HCT116 (cell line): Measurements from ENCODE around the gene MYL3. TPM values are rescaled to one million over a fixed set of nuclear protein-coding genes. Genes with fewer than 3 reads are reported as not detected.

Experiments
- ATAC-seq: fragments of 200-7000 bp; cut with Tn5 transposase; 2 replicates; pipeline ENCODE4 v1.9.1; 2020; ENCODE audit warnings: mild to moderate bottlenecking, moderate library complexity
- BruUV-seq: library from RNA; stranded (reverse); fragments of 400-500 nt; replicated peaks from 2 replicates; lab custom pipeline; 2021; lab: Mats Ljungman, UMichigan
- CTCF ChIA-PET: fragments of 300-600 bp; sonication (Branson Sonifier 250); formaldehyde crosslinking; loops from one replicate; lab custom pipeline; 2021; ENCODE audit warnings: antibody characterized with exemption; lab: Charles Lee
- POLR2A ChIA-PET: fragments of 300-600, 350-600 bp; sonication (Branson Sonifier 250); formaldehyde crosslinking; loops from one replicate; lab custom pipeline; 2021; ENCODE audit warnings: antibody characterized with exemption; lab: Charles Lee
- RAD21 ChIA-PET, 2 experiments: fragments of 300-600 bp; sonication (Branson Sonifier 250); formaldehyde crosslinking; loops; one replicate each; lab custom pipeline; 2023; ENCODE audit warnings: low total read pairs in 2 of 2; ENCODE audit not compliant: uncharacterized antibody in 2 of 2, unreplicated experiment in 2 of 2, low non-redundant PET in 1 of 2; lab: Charles Lee
- DNase-seq: peaks from one replicate; pipeline ENCODE4 v3.0.0-alpha.2; 2010; ENCODE audit warnings: low read depth, low spot score
- H2AFZ ChIP-seq: fragments of 200-600 bp; shearing (Covaris generic), sonication (generic); 2 replicates; pipeline ENCODE4 v1.6.1; 2017; ENCODE audit warnings: low read depth, mixed run types, mixed read lengths, antibody characterized with exemption, low read length; ENCODE audit not compliant: poor library complexity, severe bottlenecking
- H3K27ac ChIP-seq: 2 replicates; pipeline ENCODE4 v1.5.1; 2012; ENCODE audit warnings: low read depth, low read length
- H3K27me3 ChIP-seq: fragments of 200-600 bp; sonication (generic); 2 replicates; pipeline ENCODE4 v1.6.1; 2016; ENCODE audit warnings: mixed run types, low read length, mixed read lengths; ENCODE audit not compliant: insufficient read depth
- H3K36me3 ChIP-seq, 2 experiments: fragments of 200-500 bp in 1 of 2; fragments of 200-600 bp in 1 of 2; sonication (Bioruptor generic) in 1 of 2; sonication (generic) in 1 of 2; 2 replicates each; pipeline versions ENCODE4 v1.5.1 to v1.6.1; 2014 to 2016; ENCODE audit warnings: low read length in 2 of 2, inconsistent platforms in 1 of 2, mixed read lengths in 1 of 2, mixed run types in 1 of 2; ENCODE audit not compliant: insufficient read depth in 2 of 2, control insufficient read depth in 1 of 2
- H3K4me1 ChIP-seq, 2 experiments: fragments of 200-600 bp in 1 of 2; sonication (generic) in 1 of 2; 2 replicates each; pipeline versions ENCODE4 v1.5.1 to v1.6.1; 2012 to 2017; ENCODE audit warnings: low read length in 2 of 2, inconsistent platforms in 1 of 2, mild to moderate bottlenecking in 1 of 2, mixed read lengths in 1 of 2, mixed run types in 1 of 2, moderate library complexity in 1 of 2; ENCODE audit not compliant: insufficient read depth in 2 of 2, control insufficient read depth in 1 of 2
- H3K4me2 ChIP-seq: fragments of 200-600 bp; sonication (generic); 2 replicates; pipeline ENCODE4 v1.6.1; 2017; ENCODE audit warnings: mixed run types, low read length, mixed read lengths
- H3K4me3 ChIP-seq, 2 experiments: fragments of 200-600 bp in 1 of 2; sonication (generic) in 1 of 2; replicated peaks in 1 of 2; 2 replicates each; pipeline ENCODE4 v1.5.1; 2011 to 2016; ENCODE audit warnings: low read length in 2 of 2, control low read depth in 1 of 2, low read depth in 1 of 2, mild to moderate bottlenecking in 1 of 2, mixed read lengths in 1 of 2, mixed run types in 1 of 2
- H3K79me2 ChIP-seq: fragments of 200-600 bp; sonication (generic); 2 replicates; pipeline ENCODE4 v1.6.1; 2017; ENCODE audit warnings: mild to moderate bottlenecking, mixed run types, low read length, moderate library complexity, mixed read lengths; ENCODE audit not compliant: insufficient read depth
- H3K9ac ChIP-seq: fragments of 200-600 bp; sonication (generic); 2 replicates; pipeline ENCODE4 v1.6.1; 2016; ENCODE audit warnings: low read length, mixed read lengths
- H3K9me2 ChIP-seq: fragments of 200-600 bp; sonication (generic), shearing (Covaris generic); 2 replicates; pipeline ENCODE4 v1.6.1; 2017; ENCODE audit warnings: mixed run types, mild to moderate bottlenecking, moderate library complexity; ENCODE audit not compliant: insufficient read depth
- H3K9me3 ChIP-seq, 2 experiments: fragments of 200-500 bp in 1 of 2; fragments of 200-600 bp in 1 of 2; sonication (Bioruptor generic) in 1 of 2; sonication (generic) in 1 of 2; 2 replicates each; pipeline ENCODE4 v1.6.1; 2014 to 2017; ENCODE audit warnings: low read length in 2 of 2, mixed read lengths in 2 of 2, inconsistent platforms in 1 of 2, low read depth in 1 of 2, mild to moderate bottlenecking in 1 of 2, mixed run types in 1 of 2, moderate library complexity in 1 of 2; ENCODE audit not compliant: control insufficient read depth in 1 of 2, insufficient read depth in 1 of 2
- H4K20me1 ChIP-seq: fragments of 200-600 bp; sonication (generic), shearing (Covaris generic); 2 replicates; pipeline ENCODE4 v1.6.1; 2017; ENCODE audit warnings: mixed run types, mild to moderate bottlenecking, moderate library complexity; ENCODE audit not compliant: insufficient read depth
- CBX3 ChIP-seq: IDR thresholded peaks from 2 replicates; pipeline ENCODE4 v1.6.1; 2012; ENCODE audit warnings: low read depth
- CEBPB ChIP-seq: IDR thresholded peaks from 2 replicates; pipeline ENCODE4 v1.6.1; 2012; ENCODE audit warnings: low read depth
- ELF1 ChIP-seq: IDR thresholded peaks from 2 replicates; pipeline ENCODE4 v1.6.1; 2012; ENCODE audit warnings: low read depth, borderline replicate concordance
- EZH2 ChIP-seq: fragments of 200-600 bp; sonication (generic); IDR thresholded peaks from 2 replicates; pipeline ENCODE4 v1.6.1; 2017; ENCODE audit warnings: antibody characterized with exemption, mixed run types
- EZH2phosphoT487 ChIP-seq: fragments of 200-600 bp; IDR thresholded peaks from 2 replicates; pipeline ENCODE4 v1.6.1; 2018; ENCODE audit warnings: antibody characterized with exemption, borderline replicate concordance
- FOSL1 ChIP-seq: IDR thresholded peaks from 2 replicates; pipeline ENCODE4 v1.6.1; 2012; ENCODE audit warnings: low read depth
- POLR2A ChIP-seq: IDR thresholded peaks from 2 replicates; pipeline ENCODE4 v1.7.0; 2011; ENCODE audit warnings: borderline replicate concordance; ENCODE audit not compliant: insufficient read depth, insufficient read length; ENCODE audit errors: extremely low read depth
- RAD21 ChIP-seq: IDR thresholded peaks from 2 replicates; pipeline ENCODE4 v1.6.1; 2012; ENCODE audit warnings: low read depth, mild to moderate bottlenecking
- SIN3A ChIP-seq: IDR thresholded peaks from 2 replicates; pipeline ENCODE4 v1.6.1; 2012; ENCODE audit warnings: low read depth
- SRF ChIP-seq: IDR thresholded peaks from 2 replicates; pipeline ENCODE4 v1.6.1; 2012; ENCODE audit warnings: low read depth
- YY1 ChIP-seq: IDR thresholded peaks from 2 replicates; pipeline ENCODE4 v1.6.1; 2011; ENCODE audit warnings: low read length, low read depth, moderate library complexity, mild to moderate bottlenecking; ENCODE audit not compliant: insufficient replicate concordance; ENCODE audit errors: extremely low read depth
- ZNF274 ChIP-seq: fragments of 200-500 bp; sonication (Bioruptor generic); IDR thresholded peaks from 2 replicates; pipeline ENCODE4 v1.6.1; 2014; ENCODE audit warnings: mild to moderate bottlenecking, low read depth, low read length, inconsistent platforms
- intact Hi-C: fragments of 100-400 bp; cut with micrococcal nuclease; formaldehyde crosslinking; loops from 2 replicates; pipeline ENCODE4 v1.10.0; 2022
- total RNA-seq: library from RNA; stranded (reverse); gene quantifications from one replicate; pipeline ENCODE4 v1.2.1, GENCODE V29; 2021; ENCODE audit not compliant: unreplicated experiment
- TF ChIP-seq, protein P1 (sequence below): IDR thresholded peaks from 2 replicates; pipeline ENCODE4 v1.6.1; 2012; ENCODE audit warnings: low read depth
- TF ChIP-seq, protein P2 (sequence below): IDR thresholded peaks from 2 replicates; pipeline ENCODE4 v1.6.1; 2012

Gene MYL3
- total RNA-seq, 1 experiment from 2014 or later: not detected

- Histone ChIP-seq H3K4me1 (no peaks in the 10 kb centered on the region), H4K20me1 (no peaks in the 10 kb centered on the region), H3K27ac (no peak overlapping the region), H2AFZ (no peak overlapping the region), H3K4me2 (no peak overlapping the region), H3K27me3 (no peaks in the 10 kb centered on the region), H3K4me3 (no peak overlapping the region)
- no peak for DNase-seq
- intact Hi-C loops: no loop called here
- POLR2A ChIA-PET: no interaction called here
- no TSS peak for BruUV-seq
- no peak for TF ChIP-seq EZH2
- no peak for TF ChIP-seq ELF1
- TF ChIP-seq, all 23 proteins: peak for 0
- Histone ChIP-seq H3K9me3 (no peaks in the 10 kb centered on the region), H3K79me2 (no peaks in the 10 kb centered on the region), H3K9me2 (no peaks in the 10 kb centered on the region), H3K9ac (no peak overlapping the region), H3K36me3 (no peaks in the 10 kb centered on the region)
- ChIA-PET CTCF (no interaction called here), RAD21 (no interaction called here)
- ATAC-seq: no peak
These were observed 8.7 kb downstream of the MYL3 start for GRCh38 chr3:46854555-46854991.

DNA sequence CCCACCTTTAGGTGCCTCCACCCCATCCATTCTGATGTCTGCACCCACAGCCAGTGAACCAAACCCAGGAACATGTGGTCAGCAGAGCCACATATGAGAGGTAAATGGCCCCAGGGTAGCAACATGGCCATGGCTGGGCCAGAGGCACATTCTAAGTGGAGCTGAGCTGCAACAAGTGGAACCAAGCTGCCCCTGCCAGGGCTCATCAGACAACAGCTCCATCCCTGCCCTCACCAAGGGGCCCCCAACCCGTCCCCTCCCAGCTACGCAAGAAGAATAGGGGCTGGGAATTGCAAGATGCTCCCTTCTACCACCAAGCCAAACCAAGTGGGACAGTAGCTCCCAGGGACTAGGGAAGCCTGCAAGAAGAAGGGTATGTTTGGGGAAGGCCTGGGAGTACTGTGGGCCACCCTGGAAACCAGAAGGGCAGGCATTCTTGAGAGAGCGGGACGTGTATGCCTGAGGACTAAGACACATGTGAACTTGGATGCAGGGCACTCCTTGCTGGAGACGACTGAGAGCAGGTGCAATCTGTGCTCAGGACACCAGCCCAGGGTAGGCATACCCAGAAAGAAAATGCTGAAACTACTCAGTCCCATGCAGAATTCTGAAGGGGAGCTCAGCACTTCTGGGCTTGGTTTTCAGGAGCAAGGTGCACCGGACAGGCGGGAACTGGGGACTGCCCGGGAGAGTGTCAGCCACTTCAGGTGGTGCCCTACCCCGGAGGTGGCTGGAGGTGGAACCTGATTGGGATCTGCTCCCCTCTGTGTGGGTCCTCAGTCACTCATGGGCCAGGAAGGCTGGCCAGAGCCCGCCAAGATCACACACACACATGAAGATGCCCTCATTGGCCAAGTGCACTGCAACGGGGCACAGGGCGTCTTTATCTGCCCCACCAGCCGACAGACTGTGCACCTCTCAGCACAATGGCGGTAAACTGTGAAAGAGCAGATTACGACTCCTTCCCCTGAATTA is 9.5 kb downstream of the MYL3 start:
- ChIA-PET POLR2A (no interaction called here), RAD21 (no interaction called here), CTCF (no interaction called here)
- Histone ChIP-seq H2AFZ (no peak overlapping the region), H4K20me1 (no peaks in the 10 kb centered on the region), H3K79me2 (no peaks in the 10 kb centered on the region), H3K9ac (no peak overlapping the region), H3K36me3 (no peaks in the 10 kb centered on the region), H3K4me1 (no peaks in the 10 kb centered on the region), H3K4me3 (no peak overlapping the region), H3K27me3 (no peaks in the 10 kb centered on the region), H3K9me2 (no peaks in the 10 kb centered on the region), H3K4me2 (no peak overlapping the region), H3K27ac (no peak overlapping the region), H3K9me3 (no peaks in the 10 kb centered on the region)
- no TSS peak for BruUV-seq
- intact Hi-C loops: no loop called here
- ATAC-seq: no peak
- TF ChIP-seq SRF (no peak), CBX3 (no peak), ZNF274 (no peak), YY1 (no peak), POLR2A (no peak), ELF1 (no peak), CEBPB (no peak), RAD21 (no peak), SIN3A (no peak), EZH2phosphoT487 (no peak), EZH2 (no peak), FOSL1 (no peak)
- TF ChIP-seq, protein P1, sequence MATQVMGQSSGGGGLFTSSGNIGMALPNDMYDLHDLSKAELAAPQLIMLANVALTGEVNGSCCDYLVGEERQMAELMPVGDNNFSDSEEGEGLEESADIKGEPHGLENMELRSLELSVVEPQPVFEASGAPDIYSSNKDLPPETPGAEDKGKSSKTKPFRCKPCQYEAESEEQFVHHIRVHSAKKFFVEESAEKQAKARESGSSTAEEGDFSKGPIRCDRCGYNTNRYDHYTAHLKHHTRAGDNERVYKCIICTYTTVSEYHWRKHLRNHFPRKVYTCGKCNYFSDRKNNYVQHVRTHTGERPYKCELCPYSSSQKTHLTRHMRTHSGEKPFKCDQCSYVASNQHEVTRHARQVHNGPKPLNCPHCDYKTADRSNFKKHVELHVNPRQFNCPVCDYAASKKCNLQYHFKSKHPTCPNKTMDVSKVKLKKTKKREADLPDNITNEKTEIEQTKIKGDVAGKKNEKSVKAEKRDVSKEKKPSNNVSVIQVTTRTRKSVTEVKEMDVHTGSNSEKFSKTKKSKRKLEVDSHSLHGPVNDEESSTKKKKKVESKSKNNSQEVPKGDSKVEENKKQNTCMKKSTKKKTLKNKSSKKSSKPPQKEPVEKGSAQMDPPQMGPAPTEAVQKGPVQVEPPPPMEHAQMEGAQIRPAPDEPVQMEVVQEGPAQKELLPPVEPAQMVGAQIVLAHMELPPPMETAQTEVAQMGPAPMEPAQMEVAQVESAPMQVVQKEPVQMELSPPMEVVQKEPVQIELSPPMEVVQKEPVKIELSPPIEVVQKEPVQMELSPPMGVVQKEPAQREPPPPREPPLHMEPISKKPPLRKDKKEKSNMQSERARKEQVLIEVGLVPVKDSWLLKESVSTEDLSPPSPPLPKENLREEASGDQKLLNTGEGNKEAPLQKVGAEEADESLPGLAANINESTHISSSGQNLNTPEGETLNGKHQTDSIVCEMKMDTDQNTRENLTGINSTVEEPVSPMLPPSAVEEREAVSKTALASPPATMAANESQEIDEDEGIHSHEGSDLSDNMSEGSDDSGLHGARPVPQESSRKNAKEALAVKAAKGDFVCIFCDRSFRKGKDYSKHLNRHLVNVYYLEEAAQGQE: no peak
- TF ChIP-seq, protein P2, sequence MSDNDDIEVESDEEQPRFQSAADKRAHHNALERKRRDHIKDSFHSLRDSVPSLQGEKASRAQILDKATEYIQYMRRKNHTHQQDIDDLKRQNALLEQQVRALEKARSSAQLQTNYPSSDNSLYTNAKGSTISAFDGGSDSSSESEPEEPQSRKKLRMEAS: no peak
- no peak for DNase-seq
